GM21619 (cell line): ENCODE results near the gene AGBL4.
A peak's percentile ranks its signal among the peaks of the same experiment; 100 is the strongest.

Experiments
- ATAC-seq: cut with Tn5 transposase; IDR thresholded peaks from one replicate; pipeline ENCODE4 v1.9.1; 2021; ENCODE audit not compliant: unreplicated experiment

Gene AGBL4

DNA sequence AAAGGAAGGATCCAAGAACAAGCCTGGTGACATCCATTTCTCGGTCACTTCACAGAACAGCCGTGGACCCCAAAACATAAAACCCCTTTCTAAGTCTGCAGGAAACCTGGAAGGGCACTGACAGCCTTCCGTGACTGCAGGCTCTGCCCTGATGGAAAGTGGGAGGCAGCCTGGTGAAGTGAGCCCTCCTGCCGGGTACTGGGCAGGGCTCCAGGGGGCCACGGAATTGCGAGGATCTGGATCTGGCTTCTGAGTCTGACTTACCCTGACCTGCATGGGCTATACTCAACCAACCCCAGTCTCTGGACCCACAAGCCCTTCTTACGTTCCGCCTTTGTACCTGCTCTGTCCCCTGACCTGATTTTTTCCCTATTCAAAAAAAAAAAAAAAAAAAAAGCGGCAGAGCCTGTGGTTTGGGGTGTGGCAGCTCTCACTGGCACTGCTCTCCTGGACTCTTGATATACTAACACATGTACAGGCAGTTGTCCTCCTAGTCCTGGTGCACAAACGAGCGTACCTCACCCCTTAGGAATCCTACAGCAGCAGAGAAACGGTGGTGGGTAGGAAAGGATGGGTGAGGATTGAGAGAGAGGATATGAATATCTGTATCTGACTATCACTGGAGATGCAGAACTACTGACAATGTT, 1330.0 kb downstream of the AGBL4 start:
- no peak for ATAC-seq

- no peak for ATAC-seq
Measured at GRCh38 chr1:48693180-48693579, 1330.6 kb downstream of the AGBL4 start.

DNA sequence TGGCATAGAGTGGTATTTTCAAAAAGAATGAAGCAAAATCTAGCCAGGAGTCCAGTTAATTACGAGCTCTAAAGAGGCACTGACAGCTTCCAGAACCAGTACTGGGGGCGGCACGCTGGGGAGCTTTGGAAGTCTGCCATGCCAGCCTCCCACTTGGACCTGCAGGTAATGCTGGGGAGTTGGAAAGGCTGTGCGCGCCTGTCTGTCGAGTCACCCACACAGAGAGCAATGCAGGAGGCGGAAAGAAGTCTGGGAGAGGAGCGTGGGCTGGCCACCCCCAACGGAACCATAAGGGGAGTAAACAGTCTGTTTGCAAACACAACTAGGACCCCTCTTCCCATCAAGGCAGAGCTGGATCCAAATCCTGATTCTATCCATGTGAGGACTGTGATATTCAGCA, 1331.5 kb downstream of the AGBL4 start:
- no peak for ATAC-seq

- peak; percentile 83 for ATAC-seq
Measured at GRCh38 chr1:48691429-48692001, 1332.2 kb downstream of the AGBL4 start.

- ATAC-seq, result peak; percentile 66
Measured at GRCh38 chr1:48688102-48688760, 1335.5 kb downstream of the AGBL4 start.

GRCh38 chr1:48687282-48688045, 1336.3 kb downstream of the AGBL4 start:
- ATAC-seq, result no peak

GRCh38 chr1:48686159-48686558, 1337.6 kb downstream of the AGBL4 start:
- ATAC-seq, result no peak

DNA sequence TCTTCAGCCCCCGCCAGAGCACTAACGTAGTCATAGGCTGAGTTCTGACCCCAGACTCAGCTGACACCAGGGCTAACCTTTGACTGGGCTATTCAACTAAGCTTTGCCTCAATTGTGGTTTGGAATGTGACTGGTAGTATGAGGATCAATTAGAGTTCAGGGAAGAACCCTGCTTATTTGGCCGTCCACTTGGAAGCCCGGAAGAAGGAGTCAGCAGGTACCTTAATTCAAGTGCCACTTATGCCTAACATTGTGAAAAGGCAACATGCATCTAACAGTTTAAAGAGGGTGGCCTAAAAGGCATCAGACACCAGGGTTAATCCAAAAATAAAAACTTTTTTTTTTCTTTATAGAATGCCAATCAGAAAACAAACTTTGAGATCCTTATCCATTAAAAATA, 1339.4 kb downstream of the AGBL4 start:
- no peak for ATAC-seq

- no peak for ATAC-seq
Measured at GRCh38 chr1:48683839-48684238, 1339.9 kb downstream of the AGBL4 start.

GRCh38 chr1:48681476-48682305, 1342.1 kb downstream of the AGBL4 start:
- no peak for ATAC-seq

DNA sequence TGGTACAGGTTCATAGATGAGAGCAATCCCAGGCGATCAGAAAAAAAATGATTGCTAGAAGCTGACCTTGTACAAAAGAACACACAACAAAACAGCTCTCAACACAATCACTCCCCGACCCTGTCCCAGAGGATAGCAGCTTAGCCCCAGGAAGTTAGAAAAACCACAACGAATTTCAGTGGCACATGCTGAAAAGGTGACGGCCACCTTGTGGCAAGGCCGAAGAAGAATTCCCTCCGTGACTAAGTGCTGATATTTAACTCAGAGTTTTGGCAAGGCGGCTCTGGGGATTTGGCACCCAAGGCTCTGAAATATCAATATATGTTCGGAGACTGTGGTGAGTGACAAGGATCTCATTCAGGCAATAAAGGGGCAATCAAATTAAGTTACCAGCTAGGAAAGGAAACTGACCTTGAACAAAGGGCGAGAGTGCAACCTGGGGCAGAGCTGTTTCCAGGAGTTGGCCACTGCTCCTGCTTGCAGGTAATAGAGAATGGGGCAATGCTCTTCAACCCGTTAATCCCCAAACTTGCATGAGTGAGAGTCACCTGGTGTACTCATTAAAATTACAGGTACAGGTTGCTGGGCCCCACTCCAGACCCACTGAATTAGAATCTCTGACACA, 1343.2 kb downstream of the AGBL4 start:
- ATAC-seq, result no peak

DNA sequence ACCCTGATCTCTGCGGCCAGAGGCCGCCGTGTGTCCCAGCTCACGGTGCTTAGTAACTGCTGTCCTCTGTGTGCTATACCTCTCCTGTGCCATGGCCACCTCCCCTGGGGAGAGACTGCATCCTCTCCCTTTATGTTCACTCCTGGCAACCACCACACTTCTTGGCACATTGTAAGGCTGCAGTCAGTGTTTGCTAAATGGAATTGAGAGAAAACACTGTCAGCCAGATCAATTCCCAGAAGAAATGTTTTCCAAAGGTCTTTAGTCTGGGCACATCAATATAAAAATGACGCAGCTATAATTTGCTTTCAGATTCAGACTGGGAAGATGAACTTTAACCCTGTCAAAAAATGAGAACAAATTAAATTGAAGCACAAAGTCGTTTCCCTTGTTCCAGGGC, 1343.9 kb downstream of the AGBL4 start:
- ATAC-seq, result no peak

DNA sequence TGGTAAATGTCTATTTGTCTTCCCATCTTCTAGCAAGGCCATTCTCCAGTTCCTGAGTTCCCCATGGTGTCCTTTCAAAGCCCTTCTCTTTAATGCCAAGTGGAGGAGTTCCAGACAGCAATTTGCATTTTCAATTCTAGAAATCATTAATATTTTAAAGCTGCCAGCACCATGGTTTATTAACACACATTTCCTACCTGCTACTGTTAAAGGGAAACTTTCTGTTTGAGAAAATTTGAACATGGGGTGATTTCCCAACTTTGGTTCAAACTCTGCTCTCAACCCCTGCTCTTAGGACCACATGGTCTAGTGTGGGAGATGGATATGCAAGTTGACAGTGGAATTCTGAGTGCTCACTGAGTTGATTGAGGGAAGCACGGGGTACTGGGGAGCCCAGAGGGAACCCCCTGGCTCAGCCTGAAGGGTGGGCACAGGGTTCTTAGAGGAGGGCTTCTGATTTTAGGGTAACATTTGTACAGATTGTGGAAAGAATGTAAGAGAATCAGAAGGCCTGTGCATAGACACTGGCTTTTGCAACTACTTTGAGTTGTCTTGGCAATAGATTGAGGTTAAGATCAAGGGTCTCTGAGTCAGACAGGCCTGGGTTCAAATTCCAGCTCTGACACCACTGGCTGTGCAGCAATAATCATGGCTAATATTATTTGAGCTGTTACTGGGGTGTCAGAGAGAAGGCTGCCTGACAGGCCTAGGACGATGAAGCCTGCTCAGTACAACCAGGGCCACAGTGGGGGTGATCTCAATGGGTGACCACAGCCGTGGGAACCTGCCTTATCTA, 1344.8 kb downstream of the AGBL4 start:
- peak; percentile 46 for ATAC-seq

DNA sequence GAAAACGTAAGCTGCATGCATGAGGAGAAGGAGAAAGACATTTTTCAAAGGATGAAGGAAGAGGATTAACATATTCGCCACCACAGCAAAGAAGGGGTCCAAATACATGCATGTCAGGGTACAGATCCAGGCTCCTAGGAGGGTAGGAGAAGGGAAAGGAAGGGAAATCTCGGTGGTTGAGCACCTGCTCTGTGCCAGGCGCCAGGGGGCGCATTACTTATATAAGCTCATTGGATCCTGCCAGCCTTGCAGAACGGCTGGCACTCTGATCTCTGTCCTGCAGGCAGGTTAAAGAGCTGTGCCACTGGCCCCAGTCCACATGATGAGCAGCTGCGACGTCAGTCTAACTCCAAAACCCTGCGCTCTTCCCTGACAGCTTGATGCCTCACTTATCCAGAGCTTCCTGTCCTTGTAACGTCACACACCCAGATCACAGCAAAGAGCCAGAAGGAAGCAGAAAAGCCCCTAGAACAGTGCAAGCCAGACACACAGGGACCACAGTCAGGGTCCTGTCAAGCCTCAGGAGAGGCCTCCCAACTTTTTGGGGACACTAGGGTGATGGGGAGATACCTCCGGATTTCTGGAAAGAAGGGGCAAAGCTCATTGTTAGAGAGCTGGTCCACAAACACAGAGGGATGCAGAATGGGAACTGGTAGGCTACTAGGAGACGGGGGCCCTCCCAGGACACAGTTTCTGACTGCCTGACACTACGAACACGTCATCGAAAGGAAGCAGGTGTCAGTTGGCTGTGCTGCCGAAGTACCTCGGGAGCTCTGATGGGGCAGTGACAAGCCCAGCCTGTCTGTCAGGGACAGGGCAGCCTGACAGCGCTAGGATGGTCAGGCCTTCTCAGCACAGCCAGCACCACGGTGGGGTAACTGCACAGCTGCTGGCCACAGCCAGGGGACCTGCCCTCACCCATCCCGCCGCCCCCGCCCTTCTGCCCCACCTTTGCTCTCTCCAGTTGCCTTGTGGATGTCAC, 1346.2 kb downstream of the AGBL4 start:
- peak; percentile 27 for ATAC-seq

DNA sequence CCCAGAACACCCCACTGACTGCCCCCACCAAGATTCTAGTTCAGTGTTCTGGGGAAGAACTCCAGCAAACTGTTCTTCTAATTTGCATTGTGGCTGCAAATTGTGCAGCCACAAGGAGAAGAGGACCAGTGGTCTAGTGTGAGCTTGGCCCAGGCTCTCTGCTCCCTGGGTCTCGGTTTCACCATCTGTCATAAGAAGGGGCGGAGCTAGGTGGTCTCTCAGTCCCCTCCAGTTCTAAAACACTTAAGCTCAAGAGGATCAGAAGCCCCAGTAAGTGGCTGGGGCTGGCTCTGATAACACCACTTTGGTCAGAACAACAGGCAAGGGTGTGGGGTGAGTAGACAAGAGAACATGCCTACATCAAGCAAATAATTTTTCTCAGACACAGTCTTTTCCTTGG, 1346.9 kb downstream of the AGBL4 start:
- peak; percentile 34 for ATAC-seq

DNA sequence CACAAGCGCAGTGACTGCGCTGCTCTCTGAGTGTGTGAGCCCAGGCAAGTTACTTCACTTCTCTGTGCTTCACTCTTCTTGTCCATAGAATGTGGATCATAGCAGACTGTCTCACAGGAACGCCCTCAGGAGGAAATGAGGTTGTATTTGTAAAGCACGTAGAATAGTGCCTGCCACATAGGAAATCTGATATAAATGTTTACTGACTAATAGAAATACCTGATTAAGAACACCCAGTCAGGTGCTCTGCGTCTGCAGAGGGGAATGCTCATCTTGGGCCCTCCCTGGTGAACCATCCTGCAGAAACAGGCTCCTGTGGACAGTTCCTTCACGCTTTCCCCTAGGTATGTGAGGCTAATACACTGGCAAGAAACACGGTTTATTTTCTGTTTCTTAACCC, 1347.4 kb downstream of the AGBL4 start:
- ATAC-seq, result no peak

- no peak for ATAC-seq
Measured at GRCh38 chr1:48675251-48675650, 1348.5 kb downstream of the AGBL4 start.

- no peak for ATAC-seq
Measured at GRCh38 chr1:48674641-48675040, 1349.1 kb downstream of the AGBL4 start.
